ENCODE measurements around the gene TICAM1. TPM values are rescaled to one million over a fixed set of nuclear protein-coding genes. Genes with fewer than 3 reads are reported as not detected.
"Not testable (repeated sequence)": the region's sequence is repeated elsewhere in the genome, so short reads cannot be mapped to it uniquely, and the experiment has no call there.

The TICAM1 gene
- polyA plus RNA-seq, 4 donors, result 5.1 to 7.1 (median 5.6) TPM

DNA sequence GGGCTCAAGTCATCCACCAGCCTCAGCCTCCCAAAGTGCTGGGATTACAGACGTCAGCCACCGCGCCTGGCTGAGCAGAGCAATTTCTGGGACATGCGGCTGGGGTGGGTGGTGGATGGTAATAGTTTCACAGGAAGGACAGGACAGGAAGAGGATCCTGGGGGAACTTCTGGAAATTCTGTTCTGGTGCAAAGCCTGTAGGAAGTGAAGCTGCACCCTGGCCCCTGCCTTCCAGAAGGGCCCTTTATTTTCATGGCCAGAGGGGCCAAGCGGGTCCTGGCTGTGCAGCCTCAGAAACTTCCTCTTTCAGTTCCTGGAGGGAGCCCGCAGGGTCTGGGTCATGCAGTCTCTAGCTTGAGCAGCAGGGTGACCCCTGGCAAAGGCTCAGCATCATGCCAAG is 24.3 kb downstream of the TICAM1 start:
- DNase-seq (ENCODE audit: low read depth in 4 of 4, low spot score in 3 of 4), result no peak

GRCh38 chr19:4806384-4806783 is 25.1 kb downstream of the TICAM1 start:
- no peak for DNase-seq (ENCODE audit: low read depth in 4 of 4, low spot score in 3 of 4)

DNA sequence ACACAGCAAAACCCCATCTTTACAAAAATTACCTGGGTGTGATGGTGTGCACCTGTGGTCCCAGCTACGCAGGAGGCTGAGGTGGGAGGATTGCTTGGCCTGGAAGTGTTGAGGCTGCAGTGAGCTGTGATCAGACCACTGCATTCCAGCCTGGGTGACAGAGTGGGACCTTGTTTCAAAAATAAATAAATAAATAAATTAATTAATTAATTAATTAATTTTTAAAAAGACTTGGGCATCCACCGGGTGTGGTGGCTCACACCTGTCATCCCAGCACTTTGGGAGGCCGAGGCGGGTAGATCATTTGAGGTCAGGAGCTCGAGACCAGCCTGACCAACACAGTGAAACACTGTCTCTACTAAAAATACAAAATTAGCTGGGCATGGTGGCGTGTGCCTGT is 26.4 kb downstream of the TICAM1 start:
- not testable (repeated sequence) for DNase-seq (ENCODE audit: low read depth in 4 of 4, low spot score in 3 of 4)

DNA sequence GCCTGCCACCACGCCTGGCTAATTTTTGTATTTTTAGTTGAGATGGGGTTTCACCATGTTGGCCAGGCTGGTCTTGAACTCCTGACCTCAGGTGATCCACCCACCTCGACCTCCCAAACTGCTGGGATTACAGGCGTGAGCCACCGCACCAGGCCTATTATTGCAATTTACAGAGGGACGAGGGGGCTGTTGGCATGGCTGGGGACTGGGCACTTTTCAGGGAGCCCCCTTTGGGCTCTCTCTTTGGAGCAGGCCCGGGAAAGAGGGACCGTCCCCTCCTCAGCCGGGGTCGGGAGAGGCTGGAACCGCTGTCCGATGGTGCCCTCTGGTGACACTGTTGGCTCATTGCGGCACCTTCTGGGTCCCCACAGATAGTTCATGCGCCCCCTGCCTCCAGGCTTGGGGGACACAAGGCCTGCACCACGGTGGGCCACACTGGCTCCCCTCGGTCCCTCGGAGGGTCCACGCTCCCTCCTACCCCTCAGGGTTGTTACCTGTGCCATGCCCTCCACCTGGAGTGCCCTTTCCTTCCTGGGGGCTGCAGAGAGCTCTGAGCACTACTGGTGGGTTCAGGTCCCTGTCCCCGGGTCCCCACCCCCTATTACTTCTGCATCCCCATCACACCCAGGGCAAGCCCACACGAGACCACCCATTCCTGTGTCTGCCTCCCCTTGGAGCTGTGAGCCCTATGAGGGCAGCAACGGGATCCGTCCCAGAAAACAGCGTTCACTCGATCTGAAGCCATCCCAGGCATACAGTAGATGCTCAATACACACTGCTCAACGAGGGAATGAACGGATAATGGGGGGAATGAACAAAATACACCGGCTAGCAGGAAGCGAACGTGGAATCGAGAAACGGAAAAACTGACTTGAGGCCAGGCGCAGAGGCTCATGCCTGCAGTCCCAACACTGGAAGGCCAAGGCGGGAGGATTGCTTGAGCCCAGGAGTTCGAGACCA is 27.5 kb downstream of the TICAM1 start:
- DNase-seq (ENCODE audit: low read depth in 4 of 4, low spot score in 3 of 4), result no peak

DNA sequence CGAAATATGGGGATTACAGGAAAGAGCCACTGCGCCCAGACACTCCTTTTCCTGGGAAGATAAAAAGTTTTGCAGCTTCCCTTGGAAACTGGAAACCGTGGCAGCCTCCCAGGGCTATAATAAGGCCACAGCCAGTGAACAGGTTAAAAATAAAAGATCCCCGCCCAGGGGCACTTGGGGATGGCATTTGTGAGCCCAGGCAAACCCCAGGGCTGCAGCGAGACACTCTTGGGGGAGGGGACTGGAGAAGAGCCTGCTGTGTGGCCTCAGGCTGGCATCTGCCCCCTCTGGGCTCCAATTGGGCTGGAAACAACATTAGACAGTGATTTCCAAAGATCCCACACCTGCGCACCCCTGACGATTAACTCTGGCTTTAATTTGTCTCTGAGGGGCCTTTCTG is 28.8 kb downstream of the TICAM1 start:
- no peak for DNase-seq (ENCODE audit: low read depth in 4 of 4, low spot score in 3 of 4)

- DNase-seq (ENCODE audit: low read depth in 4 of 4, low spot score in 3 of 4), result no peak
These were observed 30.4 kb downstream of the TICAM1 start for GRCh38 chr19:4801085-4801619.

DNA sequence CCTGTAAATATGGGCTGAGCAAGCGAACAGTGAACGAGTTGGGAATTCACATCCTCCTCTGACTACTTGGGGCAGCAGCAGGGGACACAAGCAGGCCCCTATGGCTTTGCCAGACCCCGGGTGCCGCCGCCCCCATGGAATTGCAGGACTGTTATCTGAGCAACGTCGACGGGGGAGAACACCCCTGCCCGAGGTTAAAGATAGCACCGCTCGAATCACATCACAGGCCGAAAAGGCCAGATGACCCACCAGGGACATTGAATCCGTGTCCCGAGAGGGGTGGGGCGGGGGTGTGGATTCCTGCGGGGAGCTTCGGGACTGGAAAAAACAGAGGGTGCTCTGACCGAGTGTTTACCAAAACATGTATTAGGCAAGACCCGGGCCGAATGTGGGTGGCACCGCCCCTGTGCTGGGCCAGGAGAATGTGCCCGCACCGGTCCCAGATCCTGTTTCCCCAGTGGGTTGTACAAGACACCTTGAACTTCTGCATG is 30.9 kb downstream of the TICAM1 start:
- no peak for DNase-seq (ENCODE audit: low read depth in 4 of 4, low spot score in 3 of 4)

DNA sequence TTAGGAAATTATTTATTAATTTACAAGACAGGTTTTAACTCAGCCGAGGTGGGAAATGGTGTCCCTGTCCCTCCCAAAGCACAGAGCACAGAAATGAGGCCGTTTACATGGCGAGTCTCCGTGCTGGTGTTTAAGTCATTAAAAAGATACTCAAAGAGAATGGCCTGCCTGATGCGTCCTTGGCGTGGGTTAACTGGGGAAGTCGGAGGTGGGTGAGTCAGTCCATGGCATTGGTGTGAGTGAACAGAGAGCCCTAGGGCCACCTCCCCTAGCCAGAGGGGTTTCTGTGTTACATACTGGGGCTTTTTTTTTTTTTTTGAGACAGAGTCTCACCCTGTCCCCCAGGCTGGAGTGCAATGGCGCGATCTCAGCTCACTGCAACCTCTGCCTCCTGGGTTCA is 36.1 kb downstream of the TICAM1 start:
- DNase-seq (ENCODE audit: low read depth in 4 of 4, low spot score in 3 of 4), result no peak

- DNase-seq (ENCODE audit: low read depth in 4 of 4, low spot score in 3 of 4), result no peak
These were observed 36.5 kb downstream of the TICAM1 start for GRCh38 chr19:4794971-4795370.

GRCh38 chr19:4793278-4793677 is 38.2 kb downstream of the TICAM1 start:
- not testable (repeated sequence) for DNase-seq (ENCODE audit: low read depth in 4 of 4, low spot score in 3 of 4)

- not testable (repeated sequence) for DNase-seq (ENCODE audit: low read depth in 4 of 4, low spot score in 3 of 4)
These were observed 38.7 kb downstream of the TICAM1 start for GRCh38 chr19:4792866-4793195.

GRCh38 chr19:4792019-4792865 is 39.3 kb downstream of the TICAM1 start:
- DNase-seq (ENCODE audit: low read depth in 4 of 4, low spot score in 3 of 4), result not testable (repeated sequence)

DNA sequence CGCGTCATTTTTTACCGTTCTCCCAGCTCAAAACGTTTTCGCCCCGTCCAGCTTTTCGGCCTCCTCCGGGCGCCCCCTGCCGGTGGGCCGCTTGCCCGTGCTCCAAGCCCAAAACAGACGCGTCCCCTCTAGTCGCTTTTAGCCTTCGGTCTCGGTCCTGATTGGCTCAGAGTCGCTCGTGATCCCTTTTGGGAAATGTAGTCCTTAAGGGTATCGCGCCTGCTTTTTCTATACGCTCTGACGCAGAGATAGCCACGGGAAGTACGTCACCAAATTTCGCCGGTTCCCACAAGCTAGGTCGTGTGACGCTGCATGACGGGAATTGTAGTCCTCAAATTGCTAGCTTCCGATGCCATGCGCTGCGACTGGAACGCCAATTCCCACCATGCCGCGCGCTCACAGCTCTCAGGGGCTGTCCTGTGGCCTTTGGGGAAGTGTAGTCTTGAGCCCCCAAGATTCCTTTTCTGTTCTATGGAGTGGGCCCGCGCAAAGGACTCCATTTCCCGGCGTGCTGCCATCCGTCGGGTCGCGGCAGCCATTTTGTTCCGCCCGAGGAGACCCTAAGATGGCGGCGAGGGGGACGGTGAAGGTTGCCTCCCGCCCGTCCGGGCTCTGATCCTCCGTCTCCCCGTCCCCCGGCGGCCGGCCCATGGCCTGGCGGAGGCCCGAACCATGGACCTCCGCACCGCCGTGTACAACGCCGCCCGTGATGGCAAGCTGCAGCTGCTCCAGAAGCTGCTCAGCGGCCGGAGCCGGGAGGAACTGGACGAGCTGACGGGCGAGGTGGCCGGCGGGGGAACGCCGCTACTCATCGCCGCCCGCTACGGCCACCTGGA is 40.1 kb downstream of the TICAM1 start, which contains the start of gene FEM1A:
Gene FEM1A (plus strand): TSS at position 552 of the 836 bp plus-strand sequence. CDS start 121 bp downstream, at position 673.
- peak; percentile 100 for DNase-seq (ENCODE audit: low read depth in 4 of 4, low spot score in 3 of 4)

DNA sequence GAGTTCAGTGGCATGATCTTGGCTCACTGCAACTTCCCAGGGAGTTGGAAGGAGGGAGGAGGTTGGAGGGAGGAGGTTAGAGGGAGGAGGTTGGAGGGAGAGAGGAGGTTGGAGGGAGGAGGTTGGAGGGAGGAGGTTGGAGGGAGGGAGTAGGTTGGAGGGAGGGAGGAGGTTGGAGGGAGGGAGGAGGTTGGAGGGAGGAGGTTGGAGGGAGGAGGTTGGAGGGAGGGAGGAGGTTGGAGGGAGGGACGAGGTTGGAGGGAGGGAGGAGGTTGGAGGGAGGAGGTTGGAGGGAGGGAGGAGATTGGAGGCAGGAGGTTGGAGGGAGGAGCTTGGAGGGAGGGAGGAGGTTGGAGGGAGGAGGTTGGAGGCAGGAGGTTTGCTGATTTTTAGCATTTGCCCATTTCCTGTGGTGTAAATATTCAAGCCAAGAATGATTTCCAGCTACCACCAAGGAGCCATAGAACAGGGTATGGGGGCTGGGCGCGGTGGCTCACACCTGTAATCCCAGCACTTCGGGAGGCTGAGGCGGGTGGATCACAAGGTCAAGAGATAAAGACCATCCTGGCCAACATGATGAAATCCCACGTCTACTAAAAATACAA is 45.0 kb downstream of the TICAM1 start:
- DNase-seq (ENCODE audit: low read depth in 4 of 4, low spot score in 3 of 4), result not testable (repeated sequence)

DNA sequence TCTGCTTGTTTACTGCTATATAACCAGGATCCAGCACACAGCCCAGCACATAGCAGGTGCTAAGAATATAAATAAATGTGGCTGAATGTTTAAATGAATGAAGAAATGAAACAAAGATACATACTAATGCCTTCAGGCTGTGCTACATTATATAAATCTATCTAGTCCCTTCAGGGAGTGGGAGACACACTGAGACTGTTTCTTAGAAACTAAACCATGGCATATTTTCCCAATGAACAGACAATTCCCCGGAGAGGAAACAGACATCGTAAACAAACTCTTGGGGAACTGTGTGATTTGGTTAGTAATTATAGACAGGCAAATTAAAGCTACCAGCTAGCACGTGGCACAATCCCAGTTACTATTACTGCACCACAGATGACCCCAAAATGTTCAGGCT is 49.7 kb downstream of the TICAM1 start:
- no peak for DNase-seq (ENCODE audit: low read depth in 4 of 4, low spot score in 3 of 4)

DNA sequence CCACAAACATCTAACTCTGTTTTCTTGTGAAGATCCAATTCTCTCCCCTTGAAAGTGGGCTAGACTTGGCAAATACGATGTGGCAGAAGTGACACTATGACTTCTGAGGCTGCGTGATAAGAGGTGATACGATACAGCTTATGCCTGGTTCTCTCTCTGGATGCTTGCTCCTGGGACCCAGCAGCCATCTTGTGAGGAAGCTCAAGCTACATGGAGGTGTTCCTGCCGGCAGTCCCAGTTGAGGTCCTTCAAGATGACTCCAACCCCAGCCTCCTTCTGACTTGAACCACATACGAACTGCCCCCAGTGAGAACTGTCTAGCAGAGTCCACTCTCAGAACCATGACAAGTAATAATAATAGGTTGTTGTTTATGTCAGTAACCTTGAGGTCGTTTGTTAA is 50.7 kb downstream of the TICAM1 start:
- DNase-seq (ENCODE audit: low read depth in 4 of 4, low spot score in 3 of 4), result no peak

- DNase-seq (ENCODE audit: low read depth in 4 of 4, low spot score in 3 of 4), result not testable (repeated sequence)
These were observed 53.4 kb downstream of the TICAM1 start for GRCh38 chr19:4778124-4778523.

GRCh38 chr19:4776436-4777211 is 54.9 kb downstream of the TICAM1 start:
- no peak for DNase-seq (ENCODE audit: low read depth in 4 of 4, low spot score in 3 of 4)

DNA sequence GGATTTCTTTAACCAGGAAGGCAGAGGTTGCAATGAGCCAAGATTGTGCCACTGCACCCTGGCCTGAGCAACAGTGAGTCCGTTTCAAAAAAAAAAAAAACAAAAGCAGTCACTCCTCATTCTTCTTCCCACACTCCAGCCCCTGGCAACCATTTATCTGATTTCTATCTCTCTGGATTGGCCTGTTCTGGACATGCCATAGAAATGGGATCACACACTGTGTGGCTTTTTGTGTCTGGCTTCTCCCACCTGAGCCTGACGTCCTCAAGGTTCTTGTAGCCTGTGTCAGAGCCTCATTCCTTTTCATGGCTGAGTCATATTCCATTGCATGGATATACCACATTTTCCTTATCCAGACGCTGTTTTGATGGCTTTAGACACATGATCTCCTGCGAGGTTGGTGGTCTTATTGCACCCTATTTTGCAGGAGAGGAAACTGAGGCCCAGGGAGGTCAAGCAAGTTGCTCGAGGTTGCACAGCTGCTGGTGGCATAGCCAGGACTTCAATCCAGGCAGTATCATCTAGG is 55.8 kb downstream of the TICAM1 start:
- no peak for DNase-seq (ENCODE audit: low read depth in 4 of 4, low spot score in 3 of 4)

Data from left renal pelvis (tissue), 4 donors.